ENCODE data around the gene IL17B.

The IL17B gene, protein sequence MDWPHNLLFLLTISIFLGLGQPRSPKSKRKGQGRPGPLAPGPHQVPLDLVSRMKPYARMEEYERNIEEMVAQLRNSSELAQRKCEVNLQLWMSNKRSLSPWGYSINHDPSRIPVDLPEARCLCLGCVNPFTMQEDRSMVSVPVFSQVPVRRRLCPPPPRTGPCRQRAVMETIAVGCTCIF

DNA sequence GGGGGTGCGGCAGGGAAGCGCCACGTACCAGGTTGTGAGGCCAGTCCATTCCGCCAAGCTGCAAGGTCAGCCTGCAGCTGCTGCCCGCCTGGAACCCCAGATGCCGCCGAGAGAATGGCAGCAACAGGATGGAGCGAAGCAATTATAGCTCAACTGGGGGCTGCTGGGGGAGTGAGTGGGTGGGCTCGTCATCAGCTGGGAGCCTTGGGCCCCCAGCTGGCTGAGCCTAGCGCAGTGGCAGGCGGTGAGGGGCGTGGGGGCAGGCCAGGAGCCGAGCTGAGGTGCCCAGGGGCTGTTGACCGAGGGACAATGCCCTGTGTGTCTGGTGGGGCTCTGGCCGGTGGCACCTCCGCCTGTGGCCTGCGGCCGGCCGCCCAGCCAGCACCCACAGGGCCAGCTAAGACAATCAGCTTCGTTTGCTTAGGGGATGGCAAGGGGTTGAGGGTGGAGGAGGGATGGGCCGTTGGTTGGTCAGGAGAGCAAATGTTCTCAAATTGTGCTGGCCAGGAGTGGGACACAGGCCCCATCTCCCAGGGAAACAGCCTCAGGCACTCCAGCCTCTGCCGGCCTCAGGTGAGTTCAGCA, at the start of gene IL17B:
IL17B (minus strand) TSS at position 116 of the 585 bp plus-strand sequence; CDS start at position 49, 67 bp downstream.
- H3K4me3 ChIP-seq (ENCODE audit: low read depth, low read length), result no peak within 1 kb of the TSS

DNA sequence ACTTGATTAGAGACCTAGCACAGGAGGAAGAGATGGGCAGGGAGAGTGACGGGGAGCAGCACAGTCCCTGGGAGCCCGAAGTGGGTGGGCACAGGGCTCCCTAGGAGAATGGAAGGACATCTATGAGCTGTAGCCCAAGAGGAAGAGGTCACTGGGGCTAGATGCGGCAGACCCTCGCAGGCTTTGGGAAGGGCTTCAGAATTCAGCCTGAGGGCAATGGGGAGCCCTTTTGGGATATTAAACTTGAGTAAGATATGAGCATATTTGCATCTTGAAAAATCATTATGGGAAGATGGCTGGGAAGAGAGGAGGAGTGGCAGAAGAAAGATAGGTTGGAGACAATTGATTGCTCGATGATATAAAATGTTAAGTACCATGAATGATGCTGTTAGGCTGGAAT, 48.9 kb upstream of the IL17B start:
- no peak overlapping the region for H3K4me3 ChIP-seq (ENCODE audit: low read depth, low read length)

DNA sequence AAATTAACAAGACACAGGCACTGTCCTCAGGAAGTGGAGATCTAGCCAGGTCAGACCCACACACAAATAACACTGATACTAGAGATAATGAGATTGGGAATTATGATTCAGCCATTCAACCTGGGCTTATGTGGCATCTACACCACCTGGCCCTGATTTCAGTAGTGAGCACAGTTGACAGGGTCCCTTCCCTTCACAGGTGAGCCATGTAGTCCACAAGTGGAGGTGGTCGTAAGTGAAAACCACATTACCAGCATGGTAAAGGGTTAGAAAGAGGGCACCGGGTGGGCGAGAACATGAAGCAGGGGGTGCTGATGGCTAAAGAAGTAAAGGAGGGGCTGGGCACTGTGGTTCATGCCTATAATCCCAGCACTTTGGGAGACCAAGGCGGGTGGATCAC, 48.3 kb upstream of the IL17B start:
- no peak overlapping the region for H3K4me3 ChIP-seq (ENCODE audit: low read depth, low read length)

DNA sequence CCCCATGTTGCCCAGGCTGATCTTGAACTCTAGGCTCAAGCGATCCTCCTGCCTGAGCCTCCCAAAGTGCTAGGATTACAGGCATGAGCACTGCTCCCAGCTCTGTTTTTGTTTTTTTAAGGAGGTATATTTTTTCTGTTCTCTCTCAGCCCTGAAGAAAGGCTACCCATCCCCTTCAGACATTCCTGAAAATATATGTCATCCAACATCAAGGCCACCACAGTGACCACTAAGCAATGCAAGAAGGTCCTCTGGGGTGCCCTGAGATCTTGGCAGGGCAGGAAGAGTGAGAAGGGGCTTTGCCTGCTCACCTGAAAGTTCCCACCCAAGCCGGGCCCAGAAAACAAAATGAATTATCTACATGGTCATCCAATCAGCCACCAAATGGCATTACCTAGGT, 47.8 kb upstream of the IL17B start:
- no peak overlapping the region for H3K4me3 ChIP-seq (ENCODE audit: low read depth, low read length)

DNA sequence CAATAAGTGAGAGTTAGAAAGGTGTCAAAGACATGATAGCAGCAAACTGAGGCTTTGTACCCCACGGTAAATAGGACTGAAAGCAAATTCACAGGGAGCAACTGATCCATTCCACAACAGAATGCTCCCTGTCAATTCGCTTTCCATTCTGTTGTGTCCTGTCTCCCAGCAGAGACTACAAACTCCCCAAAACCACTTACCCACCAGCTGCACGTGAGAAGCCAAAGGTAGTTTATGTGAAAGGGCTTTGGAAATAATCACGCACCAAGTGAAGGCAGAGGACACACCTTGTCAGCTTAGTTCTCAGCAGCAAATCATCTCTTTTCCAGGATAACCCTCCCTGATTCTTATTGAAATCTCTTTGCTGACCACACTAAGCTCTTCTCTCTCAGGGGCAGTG, 46.6 kb upstream of the IL17B start:
- no peak overlapping the region for H3K4me3 ChIP-seq (ENCODE audit: low read depth, low read length)

DNA sequence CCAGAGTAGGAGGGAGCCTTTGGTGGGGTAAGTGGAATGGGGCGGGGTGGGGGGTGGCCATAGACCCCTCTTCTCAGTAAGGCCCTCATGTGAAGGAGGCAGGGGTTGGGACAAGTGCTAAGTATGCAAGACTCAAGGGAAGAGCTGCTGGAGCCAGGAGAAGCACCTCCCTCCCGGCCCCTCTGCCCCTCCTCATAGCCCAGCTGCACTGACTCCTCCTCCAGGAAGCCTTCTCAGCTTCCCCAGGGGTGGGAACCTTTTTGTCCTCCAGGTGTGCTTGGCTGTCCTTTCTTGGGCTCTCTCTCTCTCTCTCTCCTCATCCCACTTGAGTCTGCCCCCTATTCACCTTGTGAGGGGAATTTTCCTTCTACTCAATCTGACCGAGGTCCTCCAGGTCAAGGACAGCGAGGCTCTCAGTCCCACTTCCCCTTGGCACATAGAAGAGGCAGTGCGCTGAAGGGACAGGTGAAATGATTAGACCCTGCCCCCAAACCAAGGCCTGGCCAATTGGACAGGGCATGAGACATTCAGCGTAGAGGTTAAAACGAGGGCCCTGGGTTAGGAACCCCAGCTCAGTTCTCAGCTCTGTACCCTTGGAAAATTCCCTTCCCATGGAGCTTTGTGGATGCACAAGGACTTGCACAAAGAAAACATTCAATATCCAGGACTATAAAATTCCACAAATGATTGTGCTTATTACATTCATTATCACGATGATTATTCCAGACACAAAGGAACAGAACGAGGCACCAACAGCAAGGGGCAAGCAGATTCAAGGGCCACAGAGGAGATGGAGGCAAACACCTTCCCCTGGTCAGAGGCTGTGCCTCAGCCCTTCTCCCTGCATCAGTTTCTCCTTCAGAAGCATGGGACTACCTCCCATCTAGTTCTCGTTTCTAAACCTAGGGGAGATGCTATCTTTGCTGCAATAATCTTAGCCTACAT, 45.6 kb upstream of the IL17B start:
- H3K4me3 ChIP-seq (ENCODE audit: low read depth, low read length), result no peak overlapping the region

DNA sequence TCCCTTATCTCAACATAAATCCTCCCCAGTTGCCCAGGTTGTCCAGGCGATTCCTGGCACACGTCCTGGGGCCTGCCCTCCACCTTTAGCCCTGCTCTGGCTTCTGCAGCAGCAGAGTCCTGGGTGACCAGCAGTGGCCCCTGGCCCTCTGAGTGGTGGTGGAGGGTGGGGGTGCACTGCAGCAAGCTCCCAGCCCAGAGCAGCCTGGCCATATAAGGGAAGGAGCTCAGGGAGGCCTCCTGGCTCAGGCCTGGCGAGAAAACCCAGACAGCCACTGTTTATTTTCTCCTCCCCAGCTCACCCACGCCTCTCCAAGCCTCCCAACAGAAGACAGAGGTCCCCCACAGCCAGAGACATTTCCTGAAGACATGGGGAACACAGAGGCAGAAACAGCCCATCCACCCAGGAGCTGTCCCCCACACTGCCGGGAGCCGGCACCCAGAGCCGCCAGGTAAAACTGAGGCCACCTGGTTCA, 44.7 kb upstream of the IL17B start:
- H3K4me3 ChIP-seq (ENCODE audit: low read depth, low read length), result no peak overlapping the region

DNA sequence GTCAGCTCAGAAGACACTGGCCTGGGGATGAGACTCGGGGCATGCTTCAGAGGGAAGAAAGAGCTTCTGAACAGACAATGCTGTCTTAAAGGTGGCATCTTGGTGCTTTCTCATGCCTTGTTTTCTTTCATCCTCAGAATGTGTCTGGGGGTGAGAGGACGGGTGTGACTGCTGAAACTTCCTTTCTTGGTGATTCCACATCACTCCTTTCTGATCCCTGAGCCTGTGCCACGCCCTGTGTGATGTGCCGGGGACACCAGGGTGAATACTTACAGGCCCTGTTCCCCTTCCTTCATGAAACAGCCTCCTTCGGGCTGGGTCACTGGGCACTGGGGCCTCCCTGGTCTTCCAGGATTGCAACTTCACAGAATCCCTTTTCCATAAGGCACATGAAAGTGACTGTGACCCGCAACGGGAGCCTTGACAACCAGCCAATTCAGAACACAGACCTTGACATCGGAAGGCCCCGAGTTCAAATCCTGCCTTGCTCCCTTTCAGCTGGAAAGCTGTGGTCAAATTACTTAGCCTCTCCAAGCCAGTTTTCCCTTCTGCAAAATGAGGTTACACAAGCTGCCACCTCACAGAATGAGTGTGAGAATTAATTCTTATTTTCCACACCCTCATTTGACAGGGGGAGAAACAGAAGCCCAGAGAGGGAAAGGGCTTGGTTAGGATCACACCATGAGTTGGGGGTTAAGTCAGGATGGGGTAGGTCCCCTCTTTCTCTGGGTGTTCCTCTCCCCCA, 44.1 kb upstream of the IL17B start:
- no peak overlapping the region for H3K4me3 ChIP-seq (ENCODE audit: low read depth, low read length)

DNA sequence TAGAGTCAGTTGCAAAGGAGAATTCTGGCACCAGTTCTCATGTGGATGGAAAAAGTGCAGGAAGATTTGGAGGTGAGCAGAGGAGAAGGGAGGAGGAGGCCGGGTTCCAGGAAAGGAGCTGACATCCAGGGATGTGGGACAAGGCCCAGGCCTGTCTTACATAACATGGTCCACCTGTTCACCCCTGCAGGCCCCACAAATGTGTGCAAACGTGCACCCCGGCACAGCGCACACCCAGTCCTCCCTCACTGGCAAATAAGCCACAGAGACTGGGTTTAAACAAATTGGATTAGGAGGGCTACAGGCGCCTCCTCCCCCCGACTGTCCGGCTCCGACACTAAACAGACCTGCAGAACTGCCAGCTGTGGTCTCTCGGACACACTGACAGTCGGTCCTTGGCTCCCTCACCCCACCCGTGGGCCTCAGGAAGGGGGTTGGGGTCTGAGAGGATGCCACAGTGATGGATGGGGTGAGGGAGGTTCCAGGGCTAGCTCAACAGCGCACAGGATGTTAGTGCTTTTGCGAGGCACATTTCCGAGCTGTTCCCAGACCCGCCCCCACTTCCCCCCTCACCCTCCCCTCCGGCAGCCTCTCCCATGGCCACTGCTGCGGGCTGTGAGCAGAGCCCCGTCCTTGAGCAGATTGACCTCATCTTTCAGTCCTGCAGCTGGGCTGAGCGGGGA, 43.4 kb upstream of the IL17B start:
- H3K4me3 ChIP-seq (ENCODE audit: low read depth, low read length), result no peak overlapping the region

DNA sequence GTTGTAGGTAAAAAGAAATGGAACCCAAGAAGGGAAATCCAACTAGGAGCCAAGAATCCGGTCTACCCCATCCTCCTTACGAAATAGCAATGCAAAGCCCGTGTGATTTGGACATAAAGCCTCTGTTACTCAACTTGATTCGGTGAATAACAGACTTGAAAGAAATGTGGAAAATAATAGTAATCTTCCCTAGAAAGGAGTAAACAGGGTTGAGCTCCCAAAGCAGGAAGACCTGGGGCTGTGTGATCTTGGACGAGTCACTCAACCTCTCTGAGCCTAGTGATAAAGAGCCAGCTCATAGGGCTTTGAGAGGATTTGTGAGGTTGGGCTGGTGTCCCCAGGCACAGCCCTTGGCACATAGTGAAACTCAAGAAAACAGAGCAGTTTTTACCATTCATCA, 42.7 kb upstream of the IL17B start:
- H3K4me3 ChIP-seq (ENCODE audit: low read depth, low read length), result no peak overlapping the region

DNA sequence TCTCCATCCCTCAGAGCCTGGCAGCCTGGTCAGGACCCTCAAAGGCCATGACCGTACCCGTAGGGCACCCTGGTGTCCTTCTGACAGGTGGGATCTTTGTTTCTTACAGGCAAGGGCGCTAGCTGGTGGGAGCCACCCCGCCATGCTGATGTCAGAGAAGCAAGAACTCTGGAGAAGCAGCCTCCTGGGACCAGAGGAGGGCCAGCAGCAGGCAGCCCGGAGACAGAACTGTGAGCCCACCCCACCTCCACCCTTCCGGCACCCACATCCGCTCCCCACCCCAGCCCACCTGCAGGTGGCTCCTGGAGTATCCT, 42.2 kb upstream of the IL17B start:
- no peak overlapping the region for H3K4me3 ChIP-seq (ENCODE audit: low read depth, low read length)

DNA sequence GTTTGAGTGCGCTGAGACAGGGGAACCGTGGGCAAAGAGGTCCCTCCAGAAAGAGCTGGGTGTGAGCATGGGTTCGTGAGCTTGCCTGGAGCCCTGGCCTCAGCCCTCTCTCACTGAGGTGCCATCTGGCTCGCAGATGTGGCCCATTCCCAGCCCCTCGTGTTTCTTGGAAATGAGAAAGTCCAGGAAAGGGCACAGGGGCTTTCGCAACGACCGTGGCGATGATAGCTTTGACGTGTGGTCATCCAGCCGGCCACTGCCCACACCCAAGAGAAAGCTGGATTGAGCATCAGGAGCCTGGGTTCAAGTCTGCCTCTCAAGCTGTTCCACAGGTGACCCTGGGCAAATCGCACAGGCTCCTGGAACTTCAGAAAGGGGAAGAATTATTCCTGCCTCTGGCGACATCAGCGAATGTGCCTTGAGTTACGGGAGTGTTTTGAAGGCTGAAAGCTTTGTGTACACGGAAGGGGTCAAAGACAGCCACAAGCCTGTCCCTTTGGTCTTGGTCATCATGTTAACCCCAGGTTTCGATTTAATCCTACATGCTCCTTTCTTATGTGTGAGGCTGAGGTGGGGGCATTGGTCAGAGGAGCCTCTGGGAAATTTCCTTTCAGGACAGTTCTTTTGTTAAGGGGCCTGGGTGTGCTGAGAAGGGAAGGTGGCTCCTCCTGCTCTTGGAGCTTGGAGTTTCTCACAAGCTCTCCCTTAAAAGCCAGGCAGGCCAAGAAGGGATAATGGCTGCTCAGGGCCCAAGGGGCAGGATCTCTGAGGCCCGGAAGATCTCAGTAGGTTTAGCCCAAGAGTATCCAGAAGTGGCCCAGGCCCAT, 41.7 kb upstream of the IL17B start:
- no peak overlapping the region for H3K4me3 ChIP-seq (ENCODE audit: low read depth, low read length)

DNA sequence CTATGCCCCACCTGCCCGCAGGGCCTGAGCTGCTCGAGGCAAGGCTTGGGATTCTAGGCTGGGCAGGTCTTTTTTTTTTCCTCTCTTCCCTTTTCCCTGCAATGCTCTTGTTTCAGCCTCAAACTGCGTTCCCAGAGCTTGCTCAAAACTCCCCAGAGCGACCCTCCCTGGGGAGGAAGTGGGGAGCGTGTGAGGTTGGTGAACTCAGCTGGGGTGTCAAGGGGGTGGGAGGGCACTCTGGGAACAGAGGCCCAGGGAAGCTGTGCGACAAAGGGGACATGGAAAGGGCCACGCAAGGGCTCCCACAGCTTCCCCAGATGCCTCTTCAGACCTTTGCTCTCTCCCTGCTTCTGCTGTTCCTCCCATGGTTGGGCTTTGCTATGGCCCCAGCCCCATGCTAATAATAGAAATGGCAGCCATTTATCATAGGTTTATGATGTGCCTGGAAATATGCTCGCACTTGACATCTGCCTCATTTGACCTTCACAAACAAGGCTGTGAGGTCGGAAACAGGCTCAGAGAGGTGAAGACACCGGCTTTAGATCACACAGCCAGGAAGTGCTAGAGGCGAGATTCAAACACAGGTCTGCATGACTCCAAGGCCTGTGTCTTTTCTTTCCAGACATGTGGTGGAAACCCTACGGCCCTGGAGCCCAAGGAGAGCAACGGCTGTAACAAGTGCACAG, 40.9 kb upstream of the IL17B start:
- no peak overlapping the region for H3K4me3 ChIP-seq (ENCODE audit: low read depth, low read length)

DNA sequence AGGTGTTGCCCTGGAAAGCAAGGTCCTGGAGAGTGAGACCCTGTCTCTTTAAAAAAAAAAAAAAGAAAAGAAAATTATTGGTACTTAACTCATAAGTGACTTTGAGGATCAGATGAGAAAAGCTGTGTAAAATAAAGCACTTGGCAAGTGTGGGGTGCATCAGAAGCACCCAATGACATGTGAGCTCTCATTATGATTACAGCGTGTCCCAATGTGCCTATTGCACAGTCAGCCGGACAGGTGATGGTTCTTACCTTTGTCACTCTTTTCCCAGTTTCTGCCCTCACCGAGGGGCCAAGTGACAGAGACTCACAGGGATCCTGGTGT, 40.4 kb upstream of the IL17B start:
- H3K4me3 ChIP-seq (ENCODE audit: low read depth, low read length), result no peak overlapping the region

DNA sequence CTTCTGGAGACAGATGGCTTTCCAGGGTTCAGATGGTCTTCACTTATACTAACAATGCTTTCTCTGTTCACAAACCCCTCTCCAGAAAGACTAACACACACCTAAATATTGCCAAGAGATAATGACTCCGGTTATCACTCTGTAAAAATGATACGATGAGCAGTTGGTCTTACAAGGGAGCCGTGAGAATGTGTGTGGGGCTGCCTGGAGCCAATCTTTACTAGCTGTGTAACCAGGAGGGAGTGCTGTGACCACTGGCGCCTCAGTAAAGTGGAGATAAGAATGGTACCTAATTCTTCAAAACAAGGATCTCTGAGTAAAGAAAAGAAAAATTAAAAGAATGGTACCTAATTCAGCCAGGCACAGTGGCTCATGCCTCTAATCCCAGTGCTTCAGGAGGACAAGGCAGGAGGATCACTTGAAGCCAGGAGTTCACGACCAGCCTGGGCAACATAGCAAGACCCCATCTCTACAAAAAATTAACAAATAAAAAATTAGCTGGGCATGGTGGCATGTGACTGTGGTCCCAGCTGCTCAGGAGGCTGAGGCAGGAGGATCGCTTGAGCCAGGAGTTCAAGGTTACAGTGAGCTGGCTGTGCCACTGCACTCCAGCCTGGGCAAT, 39.9 kb upstream of the IL17B start:
- no peak overlapping the region for H3K4me3 ChIP-seq (ENCODE audit: low read depth, low read length)

DNA sequence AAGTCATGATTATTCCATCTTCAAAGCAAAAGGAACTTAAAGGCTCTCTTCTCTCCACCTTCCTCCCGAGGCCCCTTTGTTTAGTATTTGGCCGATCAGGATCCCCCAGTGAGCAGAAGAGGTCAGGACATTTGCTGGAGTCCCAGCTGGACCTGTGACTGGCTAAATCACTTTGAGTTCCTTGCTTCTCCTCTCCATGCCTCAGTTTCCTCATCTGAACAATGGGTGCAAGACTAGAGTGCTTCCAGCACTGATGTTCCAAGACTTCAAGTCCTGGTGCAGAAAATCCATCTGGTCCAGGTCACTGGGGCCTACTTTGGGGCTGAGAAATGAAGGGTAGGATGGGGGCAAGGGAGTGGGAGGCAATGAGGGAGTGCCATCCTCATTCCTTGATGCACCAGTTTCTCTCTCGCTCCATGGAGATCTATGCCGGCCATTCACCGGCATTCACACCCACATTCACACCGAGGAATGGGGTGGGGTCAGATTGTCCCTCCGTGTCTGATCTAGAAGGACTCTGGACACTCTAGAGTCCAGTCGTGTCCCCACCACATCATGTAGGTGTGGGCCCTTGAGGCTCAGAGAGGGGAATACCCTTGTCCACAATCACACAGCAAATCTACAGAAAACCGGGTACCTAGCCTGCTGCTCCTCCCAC, 38.7 kb upstream of the IL17B start:
- no peak overlapping the region for H3K4me3 ChIP-seq (ENCODE audit: low read depth, low read length)

DNA sequence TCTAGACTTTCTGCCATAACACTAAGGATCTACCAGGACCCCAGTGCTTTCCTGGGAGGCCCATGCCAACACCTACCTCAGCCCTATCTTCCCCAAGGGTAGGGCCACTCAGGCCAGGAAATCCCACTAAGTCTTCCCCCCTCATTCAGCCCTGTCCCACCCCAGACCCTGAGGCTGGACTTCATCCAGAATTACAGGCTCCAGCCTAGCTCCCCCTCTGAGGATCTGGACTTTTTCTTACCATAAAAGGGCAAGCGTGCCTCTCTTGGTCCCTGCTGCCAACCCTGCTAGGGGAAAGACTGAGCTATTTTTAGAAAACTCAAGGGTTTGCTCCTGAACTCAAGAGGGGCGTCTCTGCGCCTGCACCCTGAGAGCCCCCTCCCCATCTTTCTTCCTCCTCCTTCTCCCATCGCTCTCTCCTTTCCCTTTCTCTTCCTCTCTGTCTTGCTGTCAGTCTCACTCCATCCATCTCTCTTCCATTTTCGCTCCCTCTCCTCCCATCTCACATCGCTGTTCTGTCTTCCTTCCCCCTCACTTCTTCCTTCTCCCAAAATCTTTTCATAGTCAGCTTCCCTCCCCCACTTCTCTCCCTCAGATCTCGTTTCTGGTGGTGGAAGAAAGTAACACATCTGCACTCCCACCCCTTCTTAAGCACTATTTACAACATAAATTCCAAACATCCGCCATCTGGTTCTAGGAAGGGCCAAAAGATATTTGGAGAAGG, 38.1 kb upstream of the IL17B start:
- H3K4me3 ChIP-seq (ENCODE audit: low read depth, low read length), result no peak overlapping the region

All from iPS-11a (cell line).